Measurements from ENCODE around the gene DNAI4. TPM values are rescaled to one million over a fixed set of nuclear protein-coding genes. Genes with fewer than 3 reads are reported as not detected.

Gene DNAI4
- total RNA-seq, 1 experiment from 2014 or later: 2.4 TPM

DNA sequence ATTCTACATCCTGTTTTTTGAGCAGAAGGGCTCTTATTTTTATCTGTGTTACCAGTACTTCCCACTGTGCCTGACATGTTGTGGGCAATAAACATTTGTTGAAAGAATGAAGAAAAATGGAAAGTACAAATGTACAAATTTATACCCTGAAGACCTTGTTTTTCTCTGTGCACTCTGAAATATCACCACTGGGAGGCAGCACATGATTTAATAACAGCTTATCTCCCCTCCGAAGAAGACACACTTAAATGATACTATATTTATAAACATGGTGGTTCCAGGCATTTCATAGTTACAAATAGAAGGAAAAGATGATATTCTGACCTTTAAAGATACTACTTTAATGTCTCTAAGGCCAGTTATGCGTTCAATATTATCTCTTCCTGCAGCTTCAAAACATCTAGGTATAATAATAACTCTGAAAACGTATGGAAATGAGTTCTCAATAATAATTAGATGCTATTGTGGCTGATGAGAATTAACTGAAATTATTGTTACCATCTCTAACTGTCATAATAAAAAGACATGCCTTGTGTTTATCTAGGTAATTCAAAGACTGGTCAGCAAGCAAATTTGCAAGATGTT, 159.6 kb downstream of the DNAI4 start:
- peak; percentile 63 for DNase-seq (ENCODE audit: low read depth)

Other genes starting within 250 kb of the DNAI4 start
- 4.9 and 5.7 TPM in 2 replicates for gene DYNLT5, start 172.4 kb downstream of the DNAI4 start, total RNA-seq (2014; rRNA removed)
- not detected in 2 replicates for gene INSL5, start 123.6 kb downstream of the DNAI4 start, total RNA-seq (2014; rRNA removed)
- 33.4 and 34.2 TPM in 2 replicates for gene MIER1, start 134 bp upstream of the DNAI4 start, total RNA-seq (2014; rRNA removed)
- gene SLC35D1, start 129.3 kb upstream of the DNAI4 start, total RNA-seq (2014; rRNA removed): 41.3 and 44.6 TPM in 2 replicates
- not detected in 2 replicates for gene C1orf141, start 210.1 kb upstream of the DNAI4 start, total RNA-seq (2014; rRNA removed)
- gene IL23R, start 241.6 kb upstream of the DNAI4 start, total RNA-seq (2014; rRNA removed): not detected in 2 replicates

Data from LHCN-M2 (cell line).